HepG2 (cell line): ENCODE data around the gene MEGF6. TPM values are rescaled to one million over a fixed set of nuclear protein-coding genes. Genes with fewer than 3 reads are reported as not detected.

Source experiments
- HNF4G ChIP-seq, 2 experiments: sonication (generic) in 1 of 2; formaldehyde crosslinking in 1 of 2; IDR thresholded peaks; 2 replicates each; pipeline versions ENCODE4 v1.4.0 to v1.6.1; 2011 to 2020; ENCODE audit warnings: borderline replicate concordance in 2 of 2, low read depth in 2 of 2, mild to moderate bottlenecking in 2 of 2, low read length in 1 of 2, missing genetic modification reagents in 1 of 2, moderate library complexity in 1 of 2
- PRDM15 ChIP-seq: sonication (generic); formaldehyde crosslinking; IDR thresholded peaks from 2 replicates; pipeline ENCODE4 v1.4.0; 2020; ENCODE audit warnings: missing genetic modification reagents
- SCMH1 ChIP-seq: sonication (generic); formaldehyde crosslinking; IDR thresholded peaks from 2 replicates; pipeline ENCODE4 v1.9.0; 2021; ENCODE audit warnings: missing genetic modification reagents, mild to moderate bottlenecking, borderline replicate concordance
- TFDP2 ChIP-seq: sonication (generic); formaldehyde crosslinking; IDR thresholded peaks from 2 replicates; pipeline ENCODE4 v1.4.0; 2020; ENCODE audit warnings: missing genetic modification reagents
- ZBED4 ChIP-seq: sonication (generic); formaldehyde crosslinking; IDR thresholded peaks from 2 replicates; pipeline ENCODE4 v1.4.0; 2020; ENCODE audit warnings: missing genetic modification reagents, borderline replicate concordance
- ZFP1 ChIP-seq: IDR thresholded peaks from 2 replicates; pipeline ENCODE4 v1.6.1; 2016
- ZNF687 ChIP-seq: sonication (generic); formaldehyde crosslinking; IDR thresholded peaks from 2 replicates; pipeline ENCODE4 v1.5.1; 2020; ENCODE audit warnings: mild to moderate bottlenecking, missing genetic modification reagents, moderate library complexity
- ZNF710 ChIP-seq: sonication (generic); formaldehyde crosslinking; IDR thresholded peaks from 2 replicates; pipeline ENCODE4 v1.5.0; 2020; ENCODE audit warnings: mild to moderate bottlenecking, missing genetic modification reagents, borderline replicate concordance
- ZNF724P ChIP-seq: sonication (generic); formaldehyde crosslinking; IDR thresholded peaks from 2 replicates; pipeline ENCODE4 v1.8.0; 2022; ENCODE audit warnings: missing genetic modification reagents, borderline replicate concordance
- polyA plus RNA-seq, 8 experiments: library from polyadenylated mRNA; depleted of rRNA in 3 of 8; stranded (reverse) in 7 of 8; unstranded in 1 of 8; fragments of >200 nt; fragmentation: Illumina TruSeq in 4 of 8; extraction: Trizol in 4 of 8; gene quantifications; 2 replicates each; pipeline versions ENCODE4 v1.2.1 to v1.2.3, GENCODE V29; 2011 to 2016; ENCODE audit warnings: low read depth in 4 of 8, missing spikeins in 1 of 8, mixed read lengths in 1 of 8; ENCODE audit not compliant: insufficient read depth in 1 of 8
- total RNA-seq, 5 experiments: library from RNA; depleted of rRNA; stranded (reverse); fragments of >200 nt; fragmentation: Illumina TruSeq; extraction: Trizol; gene quantifications; 2 replicates each; pipeline ENCODE4 v1.2.3, GENCODE V29; 2016; ENCODE audit warnings: low read depth in 1 of 5

MEGF6 gene
- total and polyA plus RNA-seq, 2 of the 13 experiments (the other 11 are each of a cell fraction or from before 2014, with no cell fraction given) = 1.9 TPM

- TF ChIP-seq PRDM15 (no peak), HNF4G (IDR thresholded peaks at IDR 0.05; ENCODE audit: borderline replicate concordance, low read depth, low read length) (0 out of 2 replicates have a peak, but pooled peaks have one; percentile 6), HNF4G (CRISPR knock-in tag; IDR thresholded peaks at IDR 0.05; ENCODE audit: borderline replicate concordance, low read depth) (no peak), SCMH1 (CRISPR knock-in tag) (no peak), ZBED4 (CRISPR knock-in tag) (peak; percentile 34; the same call in 1 of the 2 replicates), ZNF724P (CRISPR knock-in tag) (no peak), TFDP2 (no peak), ZNF710 (CRISPR knock-in tag) (no peak; the same call in 1 of the 2 replicates), ZNF687 (CRISPR knock-in tag) (peak; percentile 27), ZFP1 (CRISPR knock-in tag) (0 out of 2 replicates have a peak, but pooled peaks have one; percentile 51)
These were observed 158.0 kb downstream of the MEGF6 start (continued) for GRCh38 chr1:3453203-3453761.
